IPS DF 6.9 (cell line): ENCODE results near the gene ACER3.
"Not testable (repeated sequence)": the region's sequence is repeated elsewhere in the genome, so short reads cannot be mapped to it uniquely, and the experiment has no call there.

Experiments
- DNase-seq: peaks from one replicate; pipeline ENCODE4 v3.0.0-alpha.2; 2013; ENCODE audit warnings: low read depth, low spot score
- H3K27ac ChIP-seq: one replicate; pipeline ENCODE4 v1.5.1; 2013; ENCODE audit warnings: low read length, control low read depth
- H3K27me3 ChIP-seq: 2 replicates; pipeline ENCODE4 v1.6.1; 2013; ENCODE audit warnings: mild to moderate bottlenecking, low read length; ENCODE audit not compliant: control insufficient read depth, insufficient read depth
- H3K36me3 ChIP-seq: 2 replicates; pipeline ENCODE4 v1.6.1; 2013; ENCODE audit warnings: low read length; ENCODE audit not compliant: control insufficient read depth, insufficient read depth
- H3K4me1 ChIP-seq: 2 replicates; pipeline ENCODE4 v1.6.1; 2013; ENCODE audit warnings: low read length; ENCODE audit not compliant: control insufficient read depth, insufficient read depth
- H3K4me3 ChIP-seq: 2 replicates; pipeline ENCODE4 v1.5.1; 2013; ENCODE audit warnings: mild to moderate bottlenecking, low read length
- H3K9me3 ChIP-seq: 2 replicates; pipeline ENCODE4 v1.6.1; 2013; ENCODE audit warnings: low read length, inconsistent platforms; ENCODE audit not compliant: control insufficient read depth, insufficient read depth
- WGBS: extraction: QIAGEN DNeasy Blood & Tissue Kit; methylation state at CpG from one replicate; pipeline ENCODE4 v1.1.7; 2013; ENCODE audit warnings: mixed read lengths, missing lambda C conversion rate; ENCODE audit not compliant: insufficient read length, insufficient coverage; 5-methylcytosine and 5-hydroxymethylcytosine counted together

ACER3 gene

GRCh38 chr11:77055913-77056312 lies 195.2 kb downstream of the ACER3 start:
- H3K36me3 ChIP-seq, result no peaks in the 10 kb centered on the region
- H3K4me1 ChIP-seq, result peaks cover 1% of the 10 kb centered on the region; the same call in 1 of the 2 replicates
- no peak for DNase-seq
- no peaks in the 10 kb centered on the region for H3K27me3 ChIP-seq
- H3K27ac ChIP-seq, result no peak overlapping the region
- no peaks in the 10 kb centered on the region for H3K9me3 ChIP-seq
- H3K4me3 ChIP-seq, result no peak overlapping the region
- WGBS, result no CpG with 5 or more reads among the region's 5 CpGs

GRCh38 chr11:77056814-77057402 lies 196.2 kb downstream of the ACER3 start:
- WGBS, result no CpG with 5 or more reads among the region's 3 CpGs
- Histone ChIP-seq H3K27ac (no peak overlapping the region), H3K4me3 (no peak overlapping the region), H3K4me1 (peaks cover 1% of the 10 kb centered on the region; the same call in 1 of the 2 replicates), H3K27me3 (no peaks in the 10 kb centered on the region), H3K9me3 (no peaks in the 10 kb centered on the region), H3K36me3 (no peaks in the 10 kb centered on the region)
- DNase-seq, result no peak

DNA sequence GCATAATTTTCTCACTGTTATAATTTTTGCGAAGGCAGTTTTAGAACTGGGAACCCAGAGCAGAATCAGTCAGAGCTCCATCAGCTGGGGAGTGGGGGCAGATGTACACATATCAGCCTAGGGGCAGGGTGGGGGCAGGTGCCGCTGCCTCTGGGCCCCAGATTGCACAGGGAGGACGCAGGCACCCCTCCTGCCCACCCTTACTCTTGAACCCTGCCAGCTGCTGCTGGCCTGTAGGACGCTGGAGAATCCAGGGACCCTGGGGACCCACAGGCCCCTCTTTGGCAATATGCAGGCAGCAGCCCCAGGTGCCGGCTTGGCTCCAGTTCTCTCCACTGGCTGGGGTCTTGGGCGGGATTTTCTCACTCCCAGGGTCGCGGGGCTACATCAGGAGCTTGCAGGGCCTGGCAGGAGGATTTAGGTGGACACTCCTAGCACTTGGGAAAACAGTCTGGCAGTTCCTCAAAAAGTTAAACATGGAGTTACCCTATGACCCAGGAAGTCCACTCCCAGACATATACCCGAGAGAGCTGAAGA lies 197.3 kb downstream of the ACER3 start:
- WGBS, result no CpG with 5 or more reads among the region's 9 CpGs
- DNase-seq, result no peak
- Histone ChIP-seq H3K4me3 (no peak overlapping the region), H3K27me3 (no peaks in the 10 kb centered on the region), H3K4me1 (no peaks in the 10 kb centered on the region), H3K27ac (no peak overlapping the region), H3K9me3 (no peaks in the 10 kb centered on the region), H3K36me3 (no peaks in the 10 kb centered on the region)

DNA sequence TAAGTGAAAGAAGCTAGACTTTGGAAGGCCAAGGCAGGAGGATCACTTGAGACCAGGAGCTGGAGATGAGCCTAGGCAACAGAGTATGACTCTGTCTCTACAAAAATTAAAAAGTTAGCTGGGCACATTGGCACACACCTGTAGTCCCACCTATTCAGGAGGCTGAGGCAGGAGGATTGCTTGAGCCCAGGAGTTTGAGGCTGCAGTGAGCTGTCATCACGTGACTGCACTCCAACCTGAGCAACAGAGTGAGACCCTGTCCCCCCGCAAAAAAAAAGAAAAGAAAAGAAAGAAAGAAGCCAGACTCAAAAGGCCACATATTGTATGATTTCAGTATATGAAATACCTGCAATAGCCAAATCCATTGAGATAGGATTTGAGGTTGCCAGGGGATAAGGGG lies 198.2 kb downstream of the ACER3 start:
- H3K27me3 ChIP-seq, result no peaks in the 10 kb centered on the region
- no peak overlapping the region for H3K27ac ChIP-seq
- no peak overlapping the region for H3K4me3 ChIP-seq
- no peaks in the 10 kb centered on the region for H3K36me3 ChIP-seq
- no peaks in the 10 kb centered on the region for H3K4me1 ChIP-seq
- DNase-seq, result no peak
- H3K9me3 ChIP-seq, result no peaks in the 10 kb centered on the region
- WGBS, result no CpG with 5 or more reads among the region's 2 CpGs

DNA sequence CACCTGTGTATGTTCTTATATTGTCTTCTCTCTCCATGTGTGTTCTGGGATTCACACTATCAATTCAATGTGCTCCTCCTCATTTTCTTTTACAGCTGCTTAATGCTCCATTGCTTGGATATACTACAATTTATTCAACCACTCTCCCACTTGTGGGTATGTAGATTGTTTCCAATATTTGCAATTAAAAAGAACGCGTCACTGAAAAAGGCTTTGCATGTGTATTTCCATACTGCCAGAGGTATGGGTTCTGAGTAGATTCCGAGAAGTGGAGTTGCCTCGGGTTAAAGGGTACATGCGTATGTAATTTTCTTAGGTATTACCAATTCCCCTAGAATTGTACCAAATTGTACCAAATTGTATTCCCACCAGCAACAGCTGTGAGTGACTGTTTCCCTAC lies 199.1 kb downstream of the ACER3 start:
- no CpG with 5 or more reads among the region's 5 CpGs for WGBS
- Histone ChIP-seq H3K4me3 (no peak overlapping the region), H3K27me3 (no peaks in the 10 kb centered on the region), H3K27ac (no peak overlapping the region), H3K36me3 (no peaks in the 10 kb centered on the region), H3K9me3 (no peaks in the 10 kb centered on the region), H3K4me1 (no peaks in the 10 kb centered on the region)
- DNase-seq, result no peak

DNA sequence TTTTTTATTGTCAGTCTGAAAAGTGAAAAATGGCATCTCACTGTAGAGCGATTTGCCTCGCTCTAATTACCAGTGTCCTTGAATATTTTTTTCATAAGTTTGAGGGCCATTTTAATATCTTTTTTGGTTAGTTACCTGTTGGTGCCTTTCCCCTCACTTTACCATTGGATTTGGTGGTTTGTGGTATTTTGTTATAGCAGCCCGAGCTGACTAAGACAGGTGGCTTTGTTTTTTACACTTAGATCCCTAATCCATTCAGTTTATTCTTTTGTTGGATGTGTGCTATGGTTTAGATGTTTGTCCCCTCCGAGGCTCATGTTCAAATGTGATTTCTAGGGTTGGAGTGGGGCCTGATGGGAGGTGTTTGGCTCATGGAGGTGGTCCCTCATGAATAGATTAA lies 199.5 kb downstream of the ACER3 start:
- WGBS, result no CpG with 5 or more reads among the region's 4 CpGs

GRCh38 chr11:77061258-77061657 lies 200.5 kb downstream of the ACER3 start:
- H3K36me3 ChIP-seq, H3K27ac ChIP-seq, DNase-seq, H3K4me3 ChIP-seq, H3K27me3 ChIP-seq, H3K4me1 ChIP-seq, H3K9me3 ChIP-seq: not testable (repeated sequence)
- no CpG with 5 or more reads among the region's 4 CpGs for WGBS

More for the DNA sequence above, 199.5 kb downstream of the ACER3 start:
- Histone ChIP-seq H3K4me3 (no peak overlapping the region), H3K27me3 (no peaks in the 10 kb centered on the region), H3K9me3 (no peaks in the 10 kb centered on the region), H3K27ac (no peak overlapping the region), H3K4me1 (no peaks in the 10 kb centered on the region), H3K36me3 (no peaks in the 10 kb centered on the region)
- DNase-seq, result no peak

GRCh38 chr11:77062924-77063323 lies 202.2 kb downstream of the ACER3 start:
- Histone ChIP-seq H3K36me3 (no peaks in the 10 kb centered on the region), H3K4me3 (no peak overlapping the region), H3K4me1 (peaks cover 1% of the 10 kb centered on the region), H3K9me3 (no peaks in the 10 kb centered on the region), H3K27ac (no peak overlapping the region), H3K27me3 (no peaks in the 10 kb centered on the region)
- DNase-seq, result no peak

GRCh38 chr11:77063407-77063806 lies 202.7 kb downstream of the ACER3 start:
- H3K4me3 ChIP-seq, result no peak overlapping the region
- no peaks in the 10 kb centered on the region for H3K36me3 ChIP-seq
- H3K27ac ChIP-seq, result no peak overlapping the region
- H3K9me3 ChIP-seq, result no peaks in the 10 kb centered on the region
- WGBS, result no CpG with 5 or more reads among the region's 1 CpG
- H3K27me3 ChIP-seq, result no peaks in the 10 kb centered on the region
- no peak for DNase-seq
- H3K4me1 ChIP-seq, result peaks cover 3% of the 10 kb centered on the region

GRCh38 chr11:77063861-77064260 lies 203.1 kb downstream of the ACER3 start:
- no peaks in the 10 kb centered on the region for H3K9me3 ChIP-seq
- DNase-seq, result no peak
- no peak overlapping the region for H3K27ac ChIP-seq
- H3K4me3 ChIP-seq, result no peak overlapping the region
- WGBS, result no CpG with 5 or more reads among the region's 4 CpGs
- no peaks in the 10 kb centered on the region for H3K36me3 ChIP-seq
- no peaks in the 10 kb centered on the region for H3K27me3 ChIP-seq
- H3K4me1 ChIP-seq, result peaks cover 3% of the 10 kb centered on the region

DNA sequence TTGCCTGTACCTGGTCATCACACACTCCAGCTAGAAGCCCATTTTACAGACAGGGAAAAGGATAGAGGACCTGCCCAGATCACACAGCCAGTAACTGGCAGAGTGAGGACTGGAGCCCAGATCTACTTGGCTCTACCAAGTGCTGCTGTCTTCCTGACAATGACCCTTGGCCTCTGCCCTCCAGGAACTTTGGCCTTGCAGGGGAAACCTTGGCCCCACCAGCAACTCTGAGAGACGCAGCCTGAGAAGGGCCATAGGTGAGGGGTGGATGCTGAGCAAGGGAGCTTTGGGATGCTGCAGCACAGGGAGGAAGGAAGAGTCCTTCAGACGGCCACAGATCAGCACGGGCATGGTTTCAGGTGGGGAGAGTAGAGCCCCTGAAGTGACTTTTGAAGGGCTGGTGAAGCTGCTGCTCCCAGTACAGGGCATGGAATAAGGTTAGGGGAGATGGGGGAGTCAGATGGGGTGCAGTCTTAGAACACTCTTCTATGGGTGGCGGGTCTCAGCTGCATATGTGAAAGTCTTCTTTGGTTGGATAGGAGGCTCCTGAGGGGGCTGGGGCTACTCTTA lies 204.0 kb downstream of the ACER3 start:
- no peak for DNase-seq
- WGBS, result no CpG with 5 or more reads among the region's 4 CpGs
- Histone ChIP-seq H3K36me3 (no peaks in the 10 kb centered on the region), H3K27ac (no peak overlapping the region), H3K27me3 (no peaks in the 10 kb centered on the region), H3K4me1 (peaks cover 3% of the 10 kb centered on the region), H3K4me3 (no peak overlapping the region), H3K9me3 (no peaks in the 10 kb centered on the region)
